ENCODE measurements around the gene WDR77.

Gene WDR77

GRCh38 chr1:111424281-111424680 lies 24.8 kb downstream of the WDR77 start:
- DNase-seq, result no peak

GRCh38 chr1:111422546-111423391 lies 26.3 kb downstream of the WDR77 start:
- no peak for DNase-seq

- no peak for DNase-seq
Observed at GRCh38 chr1:111420377-111420776, 28.7 kb downstream of the WDR77 start.

- DNase-seq, result no peak
Observed at GRCh38 chr1:111419037-111419436, 30.0 kb downstream of the WDR77 start.

- no peak for DNase-seq
Observed at GRCh38 chr1:111417755-111418154, 31.3 kb downstream of the WDR77 start.

GRCh38 chr1:111415461-111415860 lies 33.6 kb downstream of the WDR77 start:
- no peak for DNase-seq

- DNase-seq, result no peak
Observed at GRCh38 chr1:111414756-111415155, 34.3 kb downstream of the WDR77 start.

GRCh38 chr1:111412839-111413238 lies 36.2 kb downstream of the WDR77 start:
- DNase-seq, result no peak

- DNase-seq, result no peak
Observed at GRCh38 chr1:111407301-111407700, 41.8 kb downstream of the WDR77 start.

- peak; percentile 89 for DNase-seq
Observed at GRCh38 chr1:111406321-111406768, 42.7 kb downstream of the WDR77 start.

GRCh38 chr1:111404588-111404987 lies 44.5 kb downstream of the WDR77 start:
- no peak for DNase-seq

- DNase-seq, result no peak
Observed at GRCh38 chr1:111402083-111402482, 47.0 kb downstream of the WDR77 start.

GRCh38 chr1:111399792-111400610 lies 49.1 kb downstream of the WDR77 start:
- peak; percentile 32 for DNase-seq

- DNase-seq, result peak; percentile 9
Observed at GRCh38 chr1:111392460-111392945, 56.6 kb downstream of the WDR77 start.

GRCh38 chr1:111392042-111392441 lies 57.0 kb downstream of the WDR77 start:
- DNase-seq, result no peak

All from RPMI8226 (cell line).